Uterus (tissue), 4 donors: ENCODE data around the gene GLIPR1L2. TPM values are rescaled to one million over a fixed set of nuclear protein-coding genes. Genes with fewer than 3 reads are reported as not detected.

Experiments
- DNase-seq, 2 donors: peaks; one replicate each; pipeline ENCODE4 v3.0.0-alpha.2; 2019 to 2020
- H3K27ac ChIP-seq, 2 donors: fragments of 200-600 bp; sonication (generic); 1 replicate in 1 of 2; 2 replicates in 1 of 2; pipeline ENCODE4 v1.5.1; 2016 to 2018
- H3K27me3 ChIP-seq, 2 donors: fragments of 200-600 bp; sonication (generic); one replicate each; pipeline ENCODE4 v1.5.1; 2018 to 2019; ENCODE audit warnings: control low read depth in 1 of 2
- H3K36me3 ChIP-seq, 2 donors: fragments of 200-600 bp; sonication (generic); one replicate each; pipeline ENCODE4 v1.5.1; 2019; ENCODE audit warnings: control low read depth in 1 of 2
- H3K4me1 ChIP-seq, 2 donors: fragments of 200-600 bp; sonication (generic); one replicate each; pipeline ENCODE4 v1.5.1; 2018 to 2019; ENCODE audit warnings: control low read depth in 1 of 2
- H3K4me3 ChIP-seq, 2 donors: fragments of 200-600 bp; sonication (generic); 1 replicate in 1 of 2; 2 replicates in 1 of 2; pipeline ENCODE4 v1.5.1; 2018 to 2019; ENCODE audit warnings: mild to moderate bottlenecking in 1 of 2
- H3K9me3 ChIP-seq, 2 donors: fragments of 200-600 bp; sonication (generic); one replicate each; pipeline ENCODE4 v1.5.1; 2019; ENCODE audit warnings: control low read depth in 1 of 2
- POLR2A ChIP-seq, 2 donors: fragments of 450-650 bp; IDR thresholded peaks; one replicate each; pipeline ENCODE4 v1.6.1; 2016; ENCODE audit warnings: antibody characterized with exemption in 2 of 2, mild to moderate bottlenecking in 1 of 2, moderate library complexity in 1 of 2
- intact Hi-C: fragments of 100-400 bp; cut with DNase I; formaldehyde crosslinking; loops from one replicate; pipeline ENCODE4 v1.15.1; 2023; ENCODE audit warnings: low total_unique reads
- total RNA-seq, 4 donors: library from RNA; depleted of rRNA in 3 of 4; stranded (reverse); fragments of >200 nt in 3 of 4; gene quantifications; one replicate each; pipeline versions ENCODE4 v1.1.0 to v1.2.4, GENCODE V29; 2014 to 2023
- TF ChIP-seq, protein P1 (sequence below), 4 experiments: fragments of 200-600 bp in 2 of 4; fragments of 450-650 bp in 2 of 4; sonication (generic) in 2 of 4; IDR thresholded peaks; one replicate each; pipeline ENCODE4 v1.5.1; 2016 to 2019; ENCODE audit warnings: antibody characterized with exemption in 4 of 4, mild to moderate bottlenecking in 2 of 4, moderate library complexity in 1 of 4
- donor health status: DM: yes; HTN: yes; CAD: no.

Gene GLIPR1L2
- total RNA-seq, 4 donors from 2014 or later, result 2.9 to 4.6 TPM; not detected in 2

GRCh38 chr12:75366629-75367028 lies 24.3 kb upstream of the GLIPR1L2 start:
- intact Hi-C loops, result no loop called here
- no peak overlapping the region for H3K27ac ChIP-seq
- H3K9me3 ChIP-seq, result no peaks in the 10 kb centered on the region
- no peak for DNase-seq
- no peak overlapping the region for H3K4me3 ChIP-seq
- H3K27me3 ChIP-seq, result no peaks in the 10 kb centered on the region
- H3K4me1 ChIP-seq, result no peaks in the 10 kb centered on the region
- H3K36me3 ChIP-seq, result peaks cover 0 to 4% of the 10 kb centered on the region in 2 donors
- TF ChIP-seq, protein P1, sequence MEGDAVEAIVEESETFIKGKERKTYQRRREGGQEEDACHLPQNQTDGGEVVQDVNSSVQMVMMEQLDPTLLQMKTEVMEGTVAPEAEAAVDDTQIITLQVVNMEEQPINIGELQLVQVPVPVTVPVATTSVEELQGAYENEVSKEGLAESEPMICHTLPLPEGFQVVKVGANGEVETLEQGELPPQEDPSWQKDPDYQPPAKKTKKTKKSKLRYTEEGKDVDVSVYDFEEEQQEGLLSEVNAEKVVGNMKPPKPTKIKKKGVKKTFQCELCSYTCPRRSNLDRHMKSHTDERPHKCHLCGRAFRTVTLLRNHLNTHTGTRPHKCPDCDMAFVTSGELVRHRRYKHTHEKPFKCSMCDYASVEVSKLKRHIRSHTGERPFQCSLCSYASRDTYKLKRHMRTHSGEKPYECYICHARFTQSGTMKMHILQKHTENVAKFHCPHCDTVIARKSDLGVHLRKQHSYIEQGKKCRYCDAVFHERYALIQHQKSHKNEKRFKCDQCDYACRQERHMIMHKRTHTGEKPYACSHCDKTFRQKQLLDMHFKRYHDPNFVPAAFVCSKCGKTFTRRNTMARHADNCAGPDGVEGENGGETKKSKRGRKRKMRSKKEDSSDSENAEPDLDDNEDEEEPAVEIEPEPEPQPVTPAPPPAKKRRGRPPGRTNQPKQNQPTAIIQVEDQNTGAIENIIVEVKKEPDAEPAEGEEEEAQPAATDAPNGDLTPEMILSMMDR (IDR thresholded peaks at IDR 0.05), result no peak
- TF ChIP-seq POLR2A (IDR thresholded peaks at IDR 0.05), result no peak

GRCh38 chr12:75374971-75375370 lies 15.9 kb upstream of the GLIPR1L2 start:
- Histone ChIP-seq H3K36me3 (peaks cover 0 to 3% of the 10 kb centered on the region in 2 donors), H3K4me3 (no peak overlapping the region), H3K9me3 (no peaks in the 10 kb centered on the region), H3K27me3 (no peaks in the 10 kb centered on the region), H3K27ac (no peak overlapping the region), H3K4me1 (no peaks in the 10 kb centered on the region)
- DNase-seq, result no peak
- intact Hi-C loops, result no loop called here
- TF ChIP-seq POLR2A (IDR thresholded peaks at IDR 0.05), result no peak
- TF ChIP-seq, protein P1 (IDR thresholded peaks at IDR 0.05), result no peak

DNA sequence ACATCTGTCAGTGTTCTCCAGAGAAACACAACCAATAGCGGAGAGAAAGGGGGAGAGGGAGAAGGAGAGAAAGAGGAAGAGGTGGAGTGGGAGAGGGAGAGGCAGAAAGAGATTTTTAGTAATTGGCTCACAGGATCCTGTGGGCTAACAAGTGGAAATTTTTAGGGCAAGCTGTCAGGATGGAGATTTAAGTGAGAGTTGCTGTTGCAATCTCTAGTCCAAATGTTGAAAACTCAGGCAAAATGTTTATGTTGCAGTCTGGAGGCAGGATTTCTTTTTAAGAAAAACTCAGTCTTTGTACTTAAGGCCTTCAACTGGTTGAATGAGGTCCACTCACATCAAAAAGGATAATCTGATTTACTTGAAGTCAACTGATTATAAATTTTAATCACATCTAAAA lies 12.5 kb upstream of the GLIPR1L2 start:
- no peaks in the 10 kb centered on the region for H3K36me3 ChIP-seq
- no peak for DNase-seq
- no peaks in the 10 kb centered on the region for H3K9me3 ChIP-seq
- no peak overlapping the region for H3K27ac ChIP-seq
- intact Hi-C loops, result no loop called here
- TF ChIP-seq POLR2A (IDR thresholded peaks at IDR 0.05), result no peak
- TF ChIP-seq, protein P1 (IDR thresholded peaks at IDR 0.05), result no peak
- H3K4me1 ChIP-seq, result no peaks in the 10 kb centered on the region
- no peaks in the 10 kb centered on the region for H3K27me3 ChIP-seq
- H3K4me3 ChIP-seq, result no peak overlapping the region

DNA sequence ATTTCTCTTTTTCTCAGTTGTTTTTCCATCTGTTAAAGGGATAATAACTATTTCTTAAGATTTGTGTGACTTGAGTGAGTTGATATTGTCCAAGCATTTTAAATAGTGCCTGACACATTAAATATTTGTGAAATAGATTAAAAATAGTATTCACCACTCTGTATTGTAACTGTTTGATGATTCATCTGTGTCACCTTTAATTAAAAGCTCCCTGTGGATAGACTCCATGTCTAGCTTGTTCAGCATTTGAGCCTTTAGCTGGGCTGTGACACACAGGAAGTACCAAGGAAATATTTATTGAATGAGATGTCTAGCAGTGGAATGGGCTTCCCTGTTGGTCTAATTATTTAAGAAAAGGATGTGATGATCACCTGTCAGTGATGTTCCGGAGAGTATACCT lies 1.8 kb upstream of the GLIPR1L2 start:
- TF ChIP-seq, protein P1 (IDR thresholded peaks at IDR 0.05), result no peak
- no peak for TF ChIP-seq POLR2A (IDR thresholded peaks at IDR 0.05)
- H3K9me3 ChIP-seq, result no peaks in the 10 kb centered on the region
- intact Hi-C loops, result no loop called here
- H3K36me3 ChIP-seq, result no peaks in the 10 kb centered on the region
- H3K27ac ChIP-seq, result peak overlapping the region; percentile 92
- H3K4me1 ChIP-seq, result peaks cover 9 to 11% of the 10 kb centered on the region in 2 donors
- no peak overlapping the region for H3K4me3 ChIP-seq
- no peaks in the 10 kb centered on the region for H3K27me3 ChIP-seq
- DNase-seq, result no peak

DNA sequence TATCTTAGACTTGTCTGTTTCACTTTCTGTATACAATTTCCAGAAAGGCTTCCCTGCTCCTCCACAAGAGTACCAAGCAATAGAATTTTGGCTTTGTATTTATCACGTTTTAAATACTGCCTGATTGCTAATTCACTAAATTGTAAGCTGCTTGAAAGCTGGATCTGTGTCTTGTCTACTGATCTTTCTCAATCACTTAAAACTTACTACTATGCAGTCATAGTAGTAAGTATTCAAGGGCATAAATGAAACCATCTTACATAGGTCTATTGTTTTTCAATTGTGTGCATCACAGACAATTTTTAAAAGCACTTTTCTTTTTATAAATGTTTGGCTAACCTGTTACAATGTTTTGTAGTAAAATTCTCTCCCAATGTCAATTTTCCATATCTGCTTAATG lies 1.2 kb upstream of the GLIPR1L2 start:
- no peak for TF ChIP-seq POLR2A (IDR thresholded peaks at IDR 0.05)
- TF ChIP-seq, protein P1 (IDR thresholded peaks at IDR 0.05), result no peak
- intact Hi-C loops, result no loop called here
- H3K27me3 ChIP-seq, result no peaks in the 10 kb centered on the region
- H3K27ac ChIP-seq, result peak overlapping the region; percentile 92
- H3K36me3 ChIP-seq, result no peaks in the 10 kb centered on the region
- peaks cover 9 to 11% of the 10 kb centered on the region in 2 donors for H3K4me1 ChIP-seq
- no peak for DNase-seq
- H3K9me3 ChIP-seq, result no peaks in the 10 kb centered on the region
- peak overlapping the region; percentile 48 to 51 for H3K4me3 ChIP-seq
